GM18868 (cell line): ENCODE data around the gene GRIP2.

Experiments
- ATAC-seq: cut with Tn5 transposase; IDR thresholded peaks from one replicate; pipeline ENCODE4 v1.9.1; 2021; ENCODE audit warnings: mild to moderate bottlenecking, moderate library complexity; ENCODE audit not compliant: unreplicated experiment

The GRIP2 gene

GRCh38 chr3:14539742-14540491 lies at the start of gene GRIP2:
GRIP2 (minus strand) TSS chr3:14540342; CDS start chr3:14540308, 34 bp downstream.
- ATAC-seq = no peak

GRCh38 chr3:14588425-14589112 lies 48.4 kb upstream of the GRIP2 start:
- no peak for ATAC-seq

- no peak for ATAC-seq
Observed at GRCh38 chr3:14587740-14588360, 47.7 kb upstream of the GRIP2 start.

- no peak for ATAC-seq
Observed at GRCh38 chr3:14586611-14587010, 46.5 kb upstream of the GRIP2 start.

- ATAC-seq = no peak
Observed at GRCh38 chr3:14583548-14584091, 43.5 kb upstream of the GRIP2 start.

- ATAC-seq = no peak
Observed at GRCh38 chr3:14582045-14582410, 41.9 kb upstream of the GRIP2 start.

GRCh38 chr3:14581334-14582044 lies 41.3 kb upstream of the GRIP2 start:
- ATAC-seq = no peak

GRCh38 chr3:14577897-14578296 lies 37.8 kb upstream of the GRIP2 start:
- no peak for ATAC-seq

GRCh38 chr3:14576163-14576562 lies 36.0 kb upstream of the GRIP2 start:
- ATAC-seq = no peak

- no peak for ATAC-seq
Observed at GRCh38 chr3:14574183-14574582, 34.0 kb upstream of the GRIP2 start.

- ATAC-seq = no peak
Observed at GRCh38 chr3:14573706-14574105, 33.6 kb upstream of the GRIP2 start.

GRCh38 chr3:14570864-14571263 lies 30.7 kb upstream of the GRIP2 start:
- no peak for ATAC-seq

GRCh38 chr3:14570089-14570488 lies 29.9 kb upstream of the GRIP2 start:
- ATAC-seq = no peak

- ATAC-seq = no peak
Observed at GRCh38 chr3:14569474-14570000, 29.4 kb upstream of the GRIP2 start.

- no peak for ATAC-seq
Observed at GRCh38 chr3:14568269-14568668, 28.1 kb upstream of the GRIP2 start.

GRCh38 chr3:14566812-14567211 lies 26.7 kb upstream of the GRIP2 start:
- ATAC-seq = no peak

- ATAC-seq = no peak
Observed at GRCh38 chr3:14565868-14566588, 25.9 kb upstream of the GRIP2 start.

- ATAC-seq = no peak
Observed at GRCh38 chr3:14564741-14565140, 24.6 kb upstream of the GRIP2 start.

GRCh38 chr3:14563946-14564539 lies 23.9 kb upstream of the GRIP2 start:
- ATAC-seq = no peak
